OCI-LY3 (cell line): ENCODE data around the gene NCOA5.
"Not testable (repeated sequence)": the region's sequence is repeated elsewhere in the genome, so short reads cannot be mapped to it uniquely, and the experiment has no call there.

ENCODE experiments used
- EZH2phosphoT487 ChIP-seq: fragments of 200-600 bp; shearing (Covaris generic); IDR thresholded peaks from 2 replicates; pipeline ENCODE4 v1.6.1; 2018; ENCODE audit warnings: antibody characterized with exemption, mixed run types, low read depth
- TF ChIP-seq, protein P1 (sequence below): fragments of 200-600, 300-600 bp; sonication (generic); IDR thresholded peaks from 2 replicates; pipeline ENCODE4 v1.5.1; 2014; ENCODE audit warnings: antibody characterized with exemption, low read length, low read depth

DNA sequence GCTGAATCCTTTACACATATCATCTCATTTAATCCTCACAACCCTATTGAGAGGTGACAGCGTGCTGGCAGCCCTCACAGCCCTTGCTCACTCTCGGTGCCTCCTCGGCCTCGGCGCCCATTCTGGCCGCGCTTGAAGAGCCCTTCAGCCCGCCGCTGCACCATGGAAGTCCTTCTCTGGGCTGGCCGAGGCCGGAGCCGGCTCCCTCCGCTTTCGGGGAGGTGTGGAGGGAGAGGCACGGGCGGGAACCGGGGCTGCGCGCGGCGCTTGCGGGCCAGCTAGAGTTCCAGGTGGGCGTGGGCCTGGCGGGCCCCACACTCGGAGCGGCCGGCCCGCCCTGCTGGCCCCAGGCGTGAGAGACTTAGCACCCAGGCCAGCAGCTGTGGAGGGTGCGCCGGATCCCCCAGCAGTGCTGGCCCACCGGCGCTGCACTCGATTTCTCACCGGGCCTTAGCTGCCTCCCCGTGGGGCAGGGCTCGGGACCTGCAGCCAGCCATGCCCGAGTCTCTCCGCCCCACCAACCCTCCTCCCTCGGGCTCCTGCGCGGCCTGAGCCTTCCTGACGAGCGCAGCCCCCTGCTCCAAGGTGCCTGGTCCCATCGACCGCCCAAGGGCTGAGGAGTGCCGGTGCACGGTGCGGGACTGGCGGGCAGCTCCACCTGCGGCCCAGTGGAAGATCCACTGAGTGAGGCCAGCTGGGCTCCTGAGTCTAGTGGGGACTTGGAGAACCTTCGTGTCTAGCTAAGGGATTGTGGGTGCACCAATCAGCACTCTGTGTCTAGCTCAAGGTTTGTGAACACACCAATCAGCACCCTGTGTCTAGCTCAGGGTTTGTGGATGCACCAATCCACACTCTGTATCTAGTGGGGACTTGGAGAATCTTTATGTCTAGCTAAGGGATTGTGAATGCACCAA is 2.1 kb upstream of the NCOA5 start:
- TF ChIP-seq, protein P1, sequence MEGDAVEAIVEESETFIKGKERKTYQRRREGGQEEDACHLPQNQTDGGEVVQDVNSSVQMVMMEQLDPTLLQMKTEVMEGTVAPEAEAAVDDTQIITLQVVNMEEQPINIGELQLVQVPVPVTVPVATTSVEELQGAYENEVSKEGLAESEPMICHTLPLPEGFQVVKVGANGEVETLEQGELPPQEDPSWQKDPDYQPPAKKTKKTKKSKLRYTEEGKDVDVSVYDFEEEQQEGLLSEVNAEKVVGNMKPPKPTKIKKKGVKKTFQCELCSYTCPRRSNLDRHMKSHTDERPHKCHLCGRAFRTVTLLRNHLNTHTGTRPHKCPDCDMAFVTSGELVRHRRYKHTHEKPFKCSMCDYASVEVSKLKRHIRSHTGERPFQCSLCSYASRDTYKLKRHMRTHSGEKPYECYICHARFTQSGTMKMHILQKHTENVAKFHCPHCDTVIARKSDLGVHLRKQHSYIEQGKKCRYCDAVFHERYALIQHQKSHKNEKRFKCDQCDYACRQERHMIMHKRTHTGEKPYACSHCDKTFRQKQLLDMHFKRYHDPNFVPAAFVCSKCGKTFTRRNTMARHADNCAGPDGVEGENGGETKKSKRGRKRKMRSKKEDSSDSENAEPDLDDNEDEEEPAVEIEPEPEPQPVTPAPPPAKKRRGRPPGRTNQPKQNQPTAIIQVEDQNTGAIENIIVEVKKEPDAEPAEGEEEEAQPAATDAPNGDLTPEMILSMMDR: not testable (repeated sequence)
- not testable (repeated sequence) for TF ChIP-seq EZH2phosphoT487
